GM21528 (cell line): ENCODE data around the gene PXT1.

ENCODE experiments used
- ATAC-seq: cut with Tn5 transposase; IDR thresholded peaks from one replicate; pipeline ENCODE4 v1.9.1; 2021; ENCODE audit warnings: mild to moderate bottlenecking, moderate library complexity; ENCODE audit not compliant: unreplicated experiment, low FRiP score

PXT1 gene

GRCh38 chr6:36399970-36400369 is 42.7 kb downstream of the PXT1 start:
- ATAC-seq: no peak

- ATAC-seq: no peak
Measured at GRCh38 chr6:36392621-36393020, 50.0 kb downstream of the PXT1 start.

GRCh38 chr6:36389353-36389752 is 53.3 kb downstream of the PXT1 start:
- no peak for ATAC-seq

- ATAC-seq: no peak
Measured at GRCh38 chr6:36387440-36388303, 55.0 kb downstream of the PXT1 start, which contains the start of gene ETV7. TSS of gene ETV7 (minus strand) at chr6:36387669. CDS start at chr6:36387541, 128 bp downstream.

GRCh38 chr6:36386495-36387439 is 55.9 kb downstream of the PXT1 start:
- ATAC-seq: no peak

- ATAC-seq: no peak
Measured at GRCh38 chr6:36384095-36384494, 58.6 kb downstream of the PXT1 start.

GRCh38 chr6:36383606-36384005 is 59.0 kb downstream of the PXT1 start:
- no peak for ATAC-seq

- no peak for ATAC-seq
Measured at GRCh38 chr6:36382976-36383375, 59.7 kb downstream of the PXT1 start.

GRCh38 chr6:36381502-36382389 is 60.9 kb downstream of the PXT1 start:
- no peak for ATAC-seq

GRCh38 chr6:36380166-36380565 is 62.5 kb downstream of the PXT1 start:
- ATAC-seq: no peak

GRCh38 chr6:36378936-36379335 is 63.7 kb downstream of the PXT1 start:
- no peak for ATAC-seq

GRCh38 chr6:36378243-36378920 is 64.3 kb downstream of the PXT1 start:
- no peak for ATAC-seq

GRCh38 chr6:36377594-36377993 is 65.1 kb downstream of the PXT1 start:
- ATAC-seq: no peak

GRCh38 chr6:36376742-36377141 is 65.9 kb downstream of the PXT1 start:
- ATAC-seq: no peak

- ATAC-seq: no peak
Measured at GRCh38 chr6:36376183-36376582, 66.5 kb downstream of the PXT1 start.

- ATAC-seq: no peak
Measured at GRCh38 chr6:36375644-36376155, 67.0 kb downstream of the PXT1 start.

- ATAC-seq: no peak
Measured at GRCh38 chr6:36374972-36375371, 67.7 kb downstream of the PXT1 start.

- no peak for ATAC-seq
Measured at GRCh38 chr6:36374194-36374593, 68.5 kb downstream of the PXT1 start.

GRCh38 chr6:36373368-36374019 is 69.2 kb downstream of the PXT1 start:
- ATAC-seq: no peak
